H9 (cell line): ENCODE data around the gene SMC5. TPM values are rescaled to one million over a fixed set of nuclear protein-coding genes. Genes with fewer than 3 reads are reported as not detected.

Experiments used
- DNase-seq: peaks from one replicate; pipeline ENCODE4 v3.0.0-alpha.2; 2017
- H2AFZ ChIP-seq: one replicate; pipeline ENCODE4 v1.6.1; 2013; ENCODE audit warnings: mild to moderate bottlenecking, low read length, control low read depth, moderate library complexity
- H2AK5ac ChIP-seq: 2 replicates; pipeline ENCODE4 v1.6.1; 2013; ENCODE audit warnings: low read length, control low read depth, mixed read lengths; ENCODE audit not compliant: insufficient read length
- H2BK120ac ChIP-seq: one replicate; pipeline ENCODE4 v1.6.1; 2013; ENCODE audit warnings: low read depth, mild to moderate bottlenecking, low read length, control low read depth, inconsistent platforms; ENCODE audit not compliant: poor library complexity, severe bottlenecking
- H2BK12ac ChIP-seq: 2 replicates; pipeline ENCODE4 v1.6.1; 2013; ENCODE audit warnings: low read length, control low read depth, mixed read lengths, low read depth; ENCODE audit not compliant: insufficient read length
- H2BK15ac ChIP-seq: 2 replicates; pipeline ENCODE4 v1.6.1; 2013; ENCODE audit warnings: low read depth, low read length, control low read depth
- H2BK20ac ChIP-seq: one replicate; pipeline ENCODE4 v1.6.1; 2013; ENCODE audit warnings: low read depth, mild to moderate bottlenecking, low read length, control low read depth, inconsistent platforms; ENCODE audit not compliant: poor library complexity, severe bottlenecking
- H2BK5ac ChIP-seq: 2 replicates; pipeline ENCODE4 v1.6.1; 2013; ENCODE audit warnings: low read length, control low read depth, mixed read lengths; ENCODE audit not compliant: insufficient read length
- H3K14ac ChIP-seq: 2 replicates; pipeline ENCODE4 v1.6.1; 2013; ENCODE audit warnings: low read length, control low read depth; ENCODE audit not compliant: insufficient read depth
- H3K18ac ChIP-seq: 2 replicates; pipeline ENCODE4 v1.6.1; 2013; ENCODE audit warnings: low read depth, mild to moderate bottlenecking, mixed read lengths, low read length, control low read depth; ENCODE audit not compliant: insufficient read length
- H3K23ac ChIP-seq: 2 replicates; pipeline ENCODE4 v1.6.1; 2013; ENCODE audit warnings: low read length, control low read depth, mixed read lengths, low read depth; ENCODE audit not compliant: insufficient read length
- H3K23me2 ChIP-seq: 2 replicates; pipeline ENCODE4 v1.6.1; 2013; ENCODE audit warnings: low read depth, mild to moderate bottlenecking, mixed read lengths, low read length, control low read depth; ENCODE audit not compliant: insufficient read length, poor library complexity, severe bottlenecking
- H3K27ac ChIP-seq: 2 replicates; pipeline ENCODE4 v1.5.1; 2013; ENCODE audit warnings: low read length, control low read depth, mixed read lengths, low read depth; ENCODE audit not compliant: insufficient read length
- H3K27me3 ChIP-seq: 2 replicates; pipeline ENCODE4 v1.6.1; 2013; ENCODE audit warnings: low read length, control low read depth, inconsistent platforms; ENCODE audit not compliant: insufficient read depth
- H3K4ac ChIP-seq: 2 replicates; pipeline ENCODE4 v1.6.1; 2013; ENCODE audit warnings: low read depth, mild to moderate bottlenecking, control low read depth, inconsistent platforms, low read length, moderate library complexity
- H3K4me1 ChIP-seq: 2 replicates; pipeline ENCODE4 v1.6.1; 2013; ENCODE audit warnings: low read length, control low read depth, inconsistent platforms; ENCODE audit not compliant: insufficient read depth
- H3K4me2 ChIP-seq: 2 replicates; pipeline ENCODE4 v1.6.1; 2013; ENCODE audit warnings: low read length, control low read depth, mixed read lengths; ENCODE audit not compliant: insufficient read length, insufficient read depth
- H3K56ac ChIP-seq: 2 replicates; pipeline ENCODE4 v1.6.1; 2013; ENCODE audit warnings: low read depth, mild to moderate bottlenecking, mixed read lengths, low read length, control low read depth; ENCODE audit not compliant: insufficient read length
- H3K79me1 ChIP-seq: 2 replicates; pipeline ENCODE4 v1.6.1; 2013; ENCODE audit warnings: low read depth, mild to moderate bottlenecking, moderate library complexity, low read length, control low read depth, inconsistent platforms; ENCODE audit not compliant: insufficient read depth, poor library complexity, severe bottlenecking
- H3K79me2 ChIP-seq: 2 replicates; pipeline ENCODE4 v1.6.1; 2013; ENCODE audit warnings: low read length, control low read depth, inconsistent platforms; ENCODE audit not compliant: insufficient read depth
- H3K9ac ChIP-seq: 2 replicates; pipeline ENCODE4 v1.6.1; 2013; ENCODE audit warnings: low read length, control low read depth, mixed read lengths; ENCODE audit not compliant: insufficient read length; ENCODE audit errors: extremely low read depth
- H3K9me3 ChIP-seq: one replicate; pipeline ENCODE4 v1.6.1; 2013; ENCODE audit warnings: low read depth, low read length, inconsistent platforms; ENCODE audit not compliant: control insufficient read depth
- H3T11ph ChIP-seq: one replicate; pipeline ENCODE4 v1.6.1; 2013; ENCODE audit warnings: mild to moderate bottlenecking, low read length, control low read depth, inconsistent platforms
- H4K20me1 ChIP-seq: one replicate; pipeline ENCODE4 v1.6.1; 2013; ENCODE audit not compliant: control insufficient read depth, insufficient read length, insufficient read depth
- H4K5ac ChIP-seq: 2 replicates; pipeline ENCODE4 v1.6.1; 2013; ENCODE audit warnings: low read depth, mild to moderate bottlenecking, mixed read lengths, low read length, control low read depth; ENCODE audit not compliant: insufficient read length
- H4K8ac ChIP-seq: replicated peaks from 2 replicates; pipeline ENCODE4 v1.6.1; 2013; ENCODE audit warnings: low read length, control low read depth, mixed read lengths, low read depth; ENCODE audit not compliant: insufficient read length
- H4K91ac ChIP-seq: 2 replicates; pipeline ENCODE4 v1.6.1; 2013; ENCODE audit warnings: low read depth, mild to moderate bottlenecking, moderate library complexity, mixed read lengths, low read length, control low read depth; ENCODE audit not compliant: insufficient read length
- H3K27ac Mint-ChIP-seq, 3 experiments: 2 replicates in 2 of 3; 3 replicates in 1 of 3; pipeline ENCODE4 v1.8.0; 2020 to 2021; ENCODE audit warnings: mixed read lengths in 3 of 3, mild to moderate bottlenecking in 1 of 3, moderate library complexity in 1 of 3
- H3K27me3 Mint-ChIP-seq: 2 replicates; pipeline ENCODE4 v1.8.0; 2021; ENCODE audit warnings: low read depth, mild to moderate bottlenecking, moderate library complexity, mixed read lengths
- H3K36me3 Mint-ChIP-seq, 3 experiments: 2 replicates in 2 of 3; 3 replicates in 1 of 3; pipeline ENCODE4 v1.8.0; 2020 to 2021; ENCODE audit warnings: low read depth in 3 of 3, mixed read lengths in 3 of 3; ENCODE audit not compliant: insufficient read depth in 1 of 3
- H3K4me1 Mint-ChIP-seq, 2 experiments: 2 replicates each; pipeline ENCODE4 v1.8.0; 2020; ENCODE audit warnings: mixed read lengths in 2 of 2
- H3K4me3 Mint-ChIP-seq, 2 experiments: 2 replicates in 1 of 2; 3 replicates in 1 of 2; pipeline ENCODE4 v1.8.0; 2020 to 2021; ENCODE audit warnings: mild to moderate bottlenecking in 2 of 2, mixed read lengths in 2 of 2, moderate library complexity in 1 of 2
- H3K9me3 Mint-ChIP-seq, 2 experiments: 2 replicates in 1 of 2; 3 replicates in 1 of 2; pipeline ENCODE4 v1.8.0; 2020; ENCODE audit warnings: mild to moderate bottlenecking in 2 of 2, mixed read lengths in 2 of 2, moderate library complexity in 1 of 2
- CTCF ChIP-seq: fragments of 200-600 bp; sonication (generic); conservative IDR thresholded peaks from 3 replicates; pipeline ENCODE4 v1.8.0; 2021; ENCODE audit warnings: antibody characterized with exemption, mild to moderate bottlenecking
- WGBS: extraction: QIAGEN DNeasy Blood & Tissue Kit; methylation state at CpG from one replicate; pipeline ENCODE4 v1.1.7; 2013; ENCODE audit warnings: missing lambda C conversion rate, low lambda C conversion rate, mixed read lengths; ENCODE audit not compliant: insufficient read length; ENCODE audit errors: extremely low coverage; 5-methylcytosine and 5-hydroxymethylcytosine counted together
- total RNA-seq: library from RNA; stranded (reverse); gene quantifications from 2 replicates; pipeline ENCODE4 v1.2.1, GENCODE V29; 2021

The SMC5 gene
- total RNA-seq, 1 experiment from 2014 or later, result 29.6 TPM

- no peaks in the 10 kb centered on the region for H4K20me1 ChIP-seq
- no peak overlapping the region for H2BK20ac ChIP-seq
- no peak for TF ChIP-seq CTCF
- no peak for DNase-seq
- H3K23ac ChIP-seq, result no peak overlapping the region
- H3K27ac ChIP-seq, result no peak overlapping the region
- H4K8ac ChIP-seq, result no peak overlapping the region
- H3K18ac ChIP-seq, result no peak overlapping the region
- H2BK5ac ChIP-seq, result no peak overlapping the region
- no peaks in the 10 kb centered on the region for H3K36me3 Mint-ChIP-seq
- no peak overlapping the region for H3K14ac ChIP-seq
- no peak overlapping the region for H3K9ac ChIP-seq
- H4K91ac ChIP-seq, result no peak overlapping the region
- no peak overlapping the region for H3T11ph ChIP-seq
- no peaks in the 10 kb centered on the region for H3K79me1 ChIP-seq
- H3K27me3 ChIP-seq, result no peaks in the 10 kb centered on the region
- no peaks in the 10 kb centered on the region for H3K4me1 ChIP-seq
- no peaks in the 10 kb centered on the region for H3K79me2 ChIP-seq
- no CpG with 5 or more reads among the region's 3 CpGs for WGBS
- H2BK12ac ChIP-seq, result no peak overlapping the region
- no peak overlapping the region for H4K5ac ChIP-seq
- peaks cover 0 to 5% of the 10 kb centered on the region in 2 experiments; a peak in 3 of 4 replicates for H3K4me1 Mint-ChIP-seq
- no peak overlapping the region for H3K4ac ChIP-seq
- no peaks in the 10 kb centered on the region for H3K9me3 Mint-ChIP-seq
- no peaks in the 10 kb centered on the region for H3K9me3 ChIP-seq
- H2AFZ ChIP-seq, result no peak overlapping the region
- H3K27me3 Mint-ChIP-seq, result no peaks in the 10 kb centered on the region; the same call in none of the 2 replicates
- no peak overlapping the region for H3K4me3 Mint-ChIP-seq
- H2AK5ac ChIP-seq, result no peak overlapping the region
- H3K27ac Mint-ChIP-seq, result no peak overlapping the region
- H3K23me2 ChIP-seq, result no peaks in the 10 kb centered on the region
- H3K56ac ChIP-seq, result no peak overlapping the region
- no peak overlapping the region for H3K4me2 ChIP-seq
- H2BK15ac ChIP-seq, result no peak overlapping the region
- H2BK120ac ChIP-seq, result no peak overlapping the region
These were observed 134.1 kb downstream of the SMC5 start for GRCh38 chr9:70392850-70393249.
